HG02759 (cell line): ENCODE results near the gene ARSD.

ENCODE experiments used
- ATAC-seq: cut with Tn5 transposase; IDR thresholded peaks from one replicate; pipeline ENCODE4 v1.9.1; 2021; ENCODE audit warnings: mild to moderate bottlenecking, moderate library complexity; ENCODE audit not compliant: unreplicated experiment

Gene ARSD

GRCh38 chrX:2862404-2862803, 66.7 kb downstream of the ARSD start:
- no peak for ATAC-seq

- ATAC-seq, result no peak
These were observed 69.8 kb downstream of the ARSD start for GRCh38 chrX:2859197-2859797.

- ATAC-seq, result no peak
These were observed 71.6 kb downstream of the ARSD start for GRCh38 chrX:2857566-2857965.

- ATAC-seq, result no peak
These were observed 73.4 kb downstream of the ARSD start for GRCh38 chrX:2855761-2856160.

GRCh38 chrX:2854918-2855317, 74.2 kb downstream of the ARSD start:
- ATAC-seq, result no peak
